Effector memory CD4-positive, alpha-beta T cell (primary cell): ENCODE results near the gene MS4A10.
"Not testable (repeated sequence)": the region's sequence is repeated elsewhere in the genome, so short reads cannot be mapped to it uniquely, and the experiment has no call there.

Experiments
- DNase-seq, 3 donors: peaks; one replicate each; pipeline ENCODE4 v3.0.0-alpha.2; 2020
- H3K27ac ChIP-seq: 2 replicates; pipeline ENCODE4 v1.7.0; 2013; ENCODE audit warnings: mild to moderate bottlenecking, low read length, moderate library complexity; ENCODE audit not compliant: insufficient read depth, poor library complexity, severe bottlenecking
- H3K27me3 ChIP-seq: replicated peaks from 2 replicates; pipeline ENCODE4 v1.7.0; 2013; ENCODE audit warnings: mild to moderate bottlenecking, low read length; ENCODE audit not compliant: insufficient read depth, control insufficient read depth, poor library complexity, severe bottlenecking
- H3K36me3 ChIP-seq: 2 replicates; pipeline ENCODE4 v1.7.0; 2013; ENCODE audit warnings: mild to moderate bottlenecking, low read length, moderate library complexity; ENCODE audit not compliant: control insufficient read depth, insufficient read depth
- H3K4me1 ChIP-seq: 2 replicates; pipeline ENCODE4 v1.7.0; 2013; ENCODE audit warnings: low read length, mild to moderate bottlenecking; ENCODE audit not compliant: control insufficient read depth, insufficient read depth, poor library complexity, severe bottlenecking
- H3K4me3 ChIP-seq: 2 replicates; pipeline ENCODE4 v1.7.0; 2013; ENCODE audit warnings: low read length, low read depth, mild to moderate bottlenecking; ENCODE audit not compliant: insufficient read depth, poor library complexity, severe bottlenecking
- H3K9me3 ChIP-seq: 2 replicates; pipeline ENCODE4 v1.7.0; 2013; ENCODE audit warnings: mild to moderate bottlenecking, low read length, moderate library complexity; ENCODE audit not compliant: control insufficient read depth

The MS4A10 gene

GRCh38 chr11:60816590-60817157 is 31.5 kb downstream of the MS4A10 start:
- H3K27ac ChIP-seq = no peak overlapping the region
- H3K36me3 ChIP-seq = no peaks in the 10 kb centered on the region
- no peak for DNase-seq
- no peak overlapping the region for H3K4me3 ChIP-seq
- H3K4me1 ChIP-seq = no peaks in the 10 kb centered on the region
- no peaks in the 10 kb centered on the region for H3K27me3 ChIP-seq
- H3K9me3 ChIP-seq = peaks cover 10% of the 10 kb centered on the region

GRCh38 chr11:60818057-60818456 is 32.9 kb downstream of the MS4A10 start:
- Histone ChIP-seq H3K4me3 (no peak overlapping the region), H3K27me3 (no peaks in the 10 kb centered on the region), H3K36me3 (no peaks in the 10 kb centered on the region), H3K9me3 (peaks cover 10% of the 10 kb centered on the region), H3K4me1 (no peaks in the 10 kb centered on the region), H3K27ac (no peak overlapping the region)
- DNase-seq = no peak

- Histone ChIP-seq H3K27me3 (no peaks in the 10 kb centered on the region), H3K4me3 (no peak overlapping the region), H3K36me3 (no peaks in the 10 kb centered on the region), H3K9me3 (peaks cover 3% of the 10 kb centered on the region), H3K27ac (no peak overlapping the region), H3K4me1 (no peaks in the 10 kb centered on the region)
- no peak for DNase-seq
Measured at GRCh38 chr11:60821827-60822599, 36.9 kb downstream of the MS4A10 start.

- not testable (repeated sequence) for H3K9me3 ChIP-seq, H3K27ac ChIP-seq, DNase-seq, H3K4me1 ChIP-seq, H3K36me3 ChIP-seq, H3K27me3 ChIP-seq, H3K4me3 ChIP-seq
Measured at GRCh38 chr11:60823745-60824306, 38.7 kb downstream of the MS4A10 start.

- Histone ChIP-seq H3K4me1 (no peaks in the 10 kb centered on the region), H3K36me3 (no peaks in the 10 kb centered on the region), H3K4me3 (no peak overlapping the region), H3K27me3 (no peaks in the 10 kb centered on the region), H3K27ac (no peak overlapping the region), H3K9me3 (no peaks in the 10 kb centered on the region)
- no peak for DNase-seq
Measured at GRCh38 chr11:60825118-60825517, 40.0 kb downstream of the MS4A10 start.

GRCh38 chr11:60825790-60826189 is 40.7 kb downstream of the MS4A10 start:
- no peaks in the 10 kb centered on the region for H3K27me3 ChIP-seq
- H3K4me1 ChIP-seq = no peaks in the 10 kb centered on the region
- H3K36me3 ChIP-seq = no peaks in the 10 kb centered on the region
- H3K9me3 ChIP-seq = no peaks in the 10 kb centered on the region
- H3K4me3 ChIP-seq = no peak overlapping the region
- H3K27ac ChIP-seq = no peak overlapping the region
- no peak for DNase-seq

GRCh38 chr11:60830478-60831142 is 45.5 kb downstream of the MS4A10 start:
- no peak overlapping the region for H3K27ac ChIP-seq
- H3K4me1 ChIP-seq = no peaks in the 10 kb centered on the region
- DNase-seq = no peak
- H3K27me3 ChIP-seq = no peaks in the 10 kb centered on the region
- H3K9me3 ChIP-seq = no peaks in the 10 kb centered on the region
- no peak overlapping the region for H3K4me3 ChIP-seq
- H3K36me3 ChIP-seq = no peaks in the 10 kb centered on the region

GRCh38 chr11:60831143-60831500 is 46.0 kb downstream of the MS4A10 start:
- Histone ChIP-seq H3K4me3 (no peak overlapping the region), H3K27ac (no peak overlapping the region), H3K4me1 (no peaks in the 10 kb centered on the region), H3K9me3 (no peaks in the 10 kb centered on the region), H3K27me3 (no peaks in the 10 kb centered on the region), H3K36me3 (no peaks in the 10 kb centered on the region)
- DNase-seq = peak; percentile 53 to 69 (median 56)

- Histone ChIP-seq H3K36me3 (no peaks in the 10 kb centered on the region), H3K27me3 (no peaks in the 10 kb centered on the region), H3K4me1 (no peaks in the 10 kb centered on the region), H3K27ac (no peak overlapping the region), H3K4me3 (no peak overlapping the region), H3K9me3 (no peaks in the 10 kb centered on the region)
- DNase-seq = no peak
Measured at GRCh38 chr11:60831501-60832079, 46.5 kb downstream of the MS4A10 start.
